Activated CD8-positive, alpha-beta T cell treated with anti-CD3 and anti-CD28 coated beads for 36 hours (primary cell): ENCODE results near the gene ATP6AP2. TPM values are rescaled to one million over a fixed set of nuclear protein-coding genes. Genes with fewer than 3 reads are reported as not detected.

Experiments used
- ATAC-seq: fragments of 200-7000 bp; cut with Tn5 transposase; one replicate; pipeline ENCODE4 v1.10.0; 2021; ENCODE audit warnings: mild to moderate bottlenecking, moderate library complexity
- CTCF ChIA-PET: fragments of 350-600 bp; sonication (Branson Sonifier 250); formaldehyde crosslinking; loops from one replicate; lab custom pipeline; 2021; ENCODE audit warnings: antibody characterized with exemption; lab: Charles Lee
- POLR2A ChIA-PET: fragments of 350-600 bp; sonication (Branson Sonifier 250); formaldehyde crosslinking; loops from one replicate; lab custom pipeline; 2021; ENCODE audit warnings: antibody characterized with exemption; lab: Charles Lee
- DNase-seq: peaks from one replicate; pipeline ENCODE4 v3.0.0-alpha.2; 2020
- H3K27ac Mint-ChIP-seq: one replicate; pipeline ENCODE4 v1.8.0; 2021; ENCODE audit warnings: mild to moderate bottlenecking, mixed read lengths
- H3K27me3 Mint-ChIP-seq: one replicate; pipeline ENCODE4 v1.8.0; 2021; ENCODE audit warnings: mixed read lengths
- H3K36me3 Mint-ChIP-seq: one replicate; pipeline ENCODE4 v1.8.0; 2021; ENCODE audit warnings: low read depth, mixed read lengths
- H3K4me1 Mint-ChIP-seq: one replicate; pipeline ENCODE4 v1.8.0; 2021; ENCODE audit warnings: low read depth, mixed read lengths
- H3K4me3 Mint-ChIP-seq: one replicate; pipeline ENCODE4 v1.8.0; 2021; ENCODE audit warnings: mild to moderate bottlenecking, moderate library complexity, mixed read lengths
- H3K9me3 Mint-ChIP-seq: one replicate; pipeline ENCODE4 v1.8.0; 2021; ENCODE audit warnings: mixed read lengths
- CTCF ChIP-seq: fragments of 200-600 bp; IDR thresholded peaks from one replicate; pipeline ENCODE4 v1.8.0; 2022; ENCODE audit warnings: antibody characterized with exemption, mild to moderate bottlenecking
- intact Hi-C: fragments of 100-400 bp; cut with micrococcal nuclease; formaldehyde crosslinking; loops from one replicate; pipeline ENCODE4 v1.10.0; 2022
- total RNA-seq, 2 experiments: library from RNA; stranded (reverse); gene quantifications; one replicate each; pipeline ENCODE4 v1.2.3, GENCODE V29; 2021

The ATP6AP2 gene
- total RNA-seq, 2 experiments from 2014 or later = 42.9 to 45.5 TPM

GRCh38 chrX:40539214-40540142 lies 41.3 kb upstream of the ATP6AP2 start:
- ChIA-PET CTCF (interaction anchor here (0.6 to 1.3 kb wide), 10 partner anchors 11 to 254 kb away, joined by 3 to 5 read pairs (median 3); no protein-coding TSS in a partner anchor), POLR2A (no interaction called here)
- DNase-seq (peak; percentile 88), ATAC-seq (peak; percentile 93)
- Mint-ChIP-seq H3K4me1 (peaks cover 23% of the 10 kb centered on the region), H3K4me3 (peak overlapping the region; percentile 36), H3K27ac (peak overlapping the region; percentile 75), H3K27me3 (no peaks in the 10 kb centered on the region), H3K36me3 (no peaks in the 10 kb centered on the region), H3K9me3 (peaks cover 1% of the 10 kb centered on the region)
- TF ChIP-seq CTCF = no peak
- intact Hi-C loops = loop anchor here (5.0 kb wide), 1 partner anchor 108 kb away; the partner anchor contains the start of gene CXorf38

- H3K4me3 Mint-ChIP-seq = no peak overlapping the region
- intact Hi-C loops = loop anchor here (5.0 kb wide), 1 partner anchor 105 kb away; the partner anchor contains the start of gene CXorf38
- no peak for DNase-seq
- no peak for ATAC-seq
- ChIA-PET CTCF (no interaction called here), POLR2A (no interaction called here)
- TF ChIP-seq CTCF = no peak
- H3K27ac Mint-ChIP-seq = no peak overlapping the region
- H3K36me3 Mint-ChIP-seq = no peaks in the 10 kb centered on the region
- H3K4me1 Mint-ChIP-seq = peaks cover 23% of the 10 kb centered on the region
- H3K27me3 Mint-ChIP-seq = no peaks in the 10 kb centered on the region
- peaks cover 1% of the 10 kb centered on the region for H3K9me3 Mint-ChIP-seq
Observed at GRCh38 chrX:40542208-40542607, 38.6 kb upstream of the ATP6AP2 start.

- Mint-ChIP-seq H3K9me3 (peaks cover 1% of the 10 kb centered on the region), H3K27ac (no peak overlapping the region), H3K27me3 (no peaks in the 10 kb centered on the region), H3K4me1 (peaks cover 22% of the 10 kb centered on the region), H3K36me3 (no peaks in the 10 kb centered on the region), H3K4me3 (no peak overlapping the region)
- TF ChIP-seq CTCF = no peak
- ATAC-seq (no peak), DNase-seq (no peak)
- POLR2A ChIA-PET = no interaction called here
- CTCF ChIA-PET = interaction anchor here (1.0 to 2.0 kb wide), 16 partner anchors 18 to 452 kb away, joined by 3 to 28 read pairs (median 4); partner anchors contain the start of genes ATP6AP2 and CXorf38
- intact Hi-C loops = loop anchor here (5.0 kb wide), 1 partner anchor 104 kb away; the partner anchor contains the start of gene CXorf38
Observed at GRCh38 chrX:40542972-40543371, 37.8 kb upstream of the ATP6AP2 start.

GRCh38 chrX:40543661-40544328 lies 37.0 kb upstream of the ATP6AP2 start:
- ChIA-PET POLR2A (no interaction called here), CTCF (interaction anchor here (0.6 to 2.0 kb wide), 36 partner anchors 10 to 451 kb away, joined by 3 to 28 read pairs (median 4); partner anchors contain the start of genes ATP6AP2 and CXorf38)
- DNase-seq (no peak), ATAC-seq (no peak)
- Mint-ChIP-seq H3K27me3 (no peaks in the 10 kb centered on the region), H3K27ac (no peak overlapping the region), H3K9me3 (peaks cover 1% of the 10 kb centered on the region), H3K4me1 (peaks cover 18% of the 10 kb centered on the region), H3K4me3 (peak overlapping the region; percentile 28), H3K36me3 (no peaks in the 10 kb centered on the region)
- intact Hi-C loops = loop anchor here (5.0 kb wide), 1 partner anchor 104 kb away; the partner anchor contains the start of gene CXorf38
- peak; percentile 79 for TF ChIP-seq CTCF
